ENCODE results near the gene XCR1.

GRCh38 chr3:46008058-46008457 lies 19.2 kb downstream of the XCR1 start:
- TF ChIP-seq CTCF (IDR thresholded peaks at IDR 0.05), result no peak
- TF ChIP-seq POLR2A (IDR thresholded peaks at IDR 0.05), result no peak
